Nephron progenitor cell (in vitro differentiated cells): Measurements from ENCODE around the gene OXLD1.

Experiments used
- DNase-seq: peaks from one replicate; pipeline ENCODE4 v3.0.0; 2021
- H3K27ac Mint-ChIP-seq: 2 replicates; pipeline ENCODE4 v1.8.0; 2021; ENCODE audit warnings: mild to moderate bottlenecking, moderate library complexity, mixed read lengths
- H3K27me3 Mint-ChIP-seq: 2 replicates; pipeline ENCODE4 v1.8.0; 2021; ENCODE audit warnings: mild to moderate bottlenecking, low read depth, mixed read lengths; ENCODE audit not compliant: poor library complexity
- H3K36me3 Mint-ChIP-seq: 2 replicates; pipeline ENCODE4 v1.8.0; 2021; ENCODE audit warnings: low read depth, mixed read lengths
- H3K4me1 Mint-ChIP-seq: 2 replicates; pipeline ENCODE4 v1.8.0; 2021; ENCODE audit warnings: mixed read lengths
- H3K4me3 Mint-ChIP-seq: 2 replicates; pipeline ENCODE4 v1.8.0; 2021; ENCODE audit warnings: mild to moderate bottlenecking, moderate library complexity, mixed read lengths
- H3K9me3 Mint-ChIP-seq: 2 replicates; pipeline ENCODE4 v1.8.0; 2021; ENCODE audit warnings: mild to moderate bottlenecking, moderate library complexity, mixed read lengths
- CTCF ChIP-seq: fragments of 200-600 bp; sonication (generic); IDR thresholded peaks from 2 replicates; pipeline ENCODE4 v1.5.0; 2021; ENCODE audit warnings: antibody characterized with exemption

The OXLD1 gene

GRCh38 chr17:81690066-81690465, 23.7 kb upstream of the OXLD1 start:
- no peak overlapping the region for H3K27ac Mint-ChIP-seq

GRCh38 chr17:81688616-81689015, 22.2 kb upstream of the OXLD1 start:
- Mint-ChIP-seq H3K4me1 (peaks cover 15% of the 10 kb centered on the region), H3K4me3 (no peak overlapping the region), H3K9me3 (no peaks in the 10 kb centered on the region), H3K36me3 (peaks cover 11% of the 10 kb centered on the region), H3K27me3 (peaks cover 2% of the 10 kb centered on the region), H3K27ac (peak overlapping the region; percentile 79)
- no peak for TF ChIP-seq CTCF
- DNase-seq: no peak

More at GRCh38 chr17:81690066-81690465, 23.7 kb upstream of the OXLD1 start:
- TF ChIP-seq CTCF: no peak
- Mint-ChIP-seq H3K4me3 (no peak overlapping the region), H3K36me3 (peaks cover 11% of the 10 kb centered on the region), H3K9me3 (no peaks in the 10 kb centered on the region), H3K27me3 (peaks cover 2% of the 10 kb centered on the region), H3K4me1 (peaks cover 6% of the 10 kb centered on the region)
- no peak for DNase-seq

- peaks cover 2% of the 10 kb centered on the region for H3K27me3 Mint-ChIP-seq
- DNase-seq: no peak
- no peak overlapping the region for H3K4me3 Mint-ChIP-seq
- H3K4me1 Mint-ChIP-seq: peaks cover 16% of the 10 kb centered on the region
- H3K27ac Mint-ChIP-seq: no peak overlapping the region
- H3K9me3 Mint-ChIP-seq: no peaks in the 10 kb centered on the region
- H3K36me3 Mint-ChIP-seq: peaks cover 11% of the 10 kb centered on the region
- TF ChIP-seq CTCF: no peak
Measured at GRCh38 chr17:81687770-81688541, 21.6 kb upstream of the OXLD1 start.

GRCh38 chr17:81686614-81687013, 20.2 kb upstream of the OXLD1 start:
- Mint-ChIP-seq H3K9me3 (no peaks in the 10 kb centered on the region), H3K27ac (peak overlapping the region; percentile 68), H3K27me3 (peaks cover 2% of the 10 kb centered on the region), H3K36me3 (peaks cover 11% of the 10 kb centered on the region), H3K4me1 (peaks cover 27% of the 10 kb centered on the region), H3K4me3 (no peak overlapping the region)
- no peak for TF ChIP-seq CTCF
- no peak for DNase-seq

- Mint-ChIP-seq H3K27ac (no peak overlapping the region), H3K36me3 (peaks cover 12% of the 10 kb centered on the region), H3K4me3 (peak overlapping the region; percentile 87), H3K27me3 (peaks cover 2% of the 10 kb centered on the region), H3K9me3 (no peaks in the 10 kb centered on the region), H3K4me1 (peaks cover 30% of the 10 kb centered on the region)
- no peak for TF ChIP-seq CTCF
- no peak for DNase-seq
Measured at GRCh38 chr17:81685108-81685507, 18.7 kb upstream of the OXLD1 start.

- no peak for DNase-seq
- Mint-ChIP-seq H3K36me3 (peaks cover 14% of the 10 kb centered on the region), H3K4me1 (peaks cover 30% of the 10 kb centered on the region), H3K27ac (peak overlapping the region; percentile 83), H3K4me3 (peak overlapping the region; percentile 87), H3K27me3 (peaks cover 2% of the 10 kb centered on the region), H3K9me3 (no peaks in the 10 kb centered on the region)
- TF ChIP-seq CTCF: no peak
Measured at GRCh38 chr17:81684442-81684911, 18.1 kb upstream of the OXLD1 start.
